ENCODE measurements around the gene SGO2.

GRCh38 chr2:200509612-200510433 is 16.2 kb upstream of the SGO2 start, which contains the start of gene KCTD18:
- TF ChIP-seq CTCF (IDR thresholded peaks at IDR 0.05) (peak; percentile 47 to 78 (median 72)), POLR2A (IDR thresholded peaks at IDR 0.05) (peak; percentile 43)
